ENCODE data around the gene APOE. TPM values are rescaled to one million over a fixed set of nuclear protein-coding genes. Genes with fewer than 3 reads are reported as not detected.

Gene APOE
- total and polyA plus RNA-seq, 2 of the 8 experiments (the other 6 are each of a cell fraction or from before 2014, with no cell fraction given) = 629 to 1,258 TPM

DNA sequence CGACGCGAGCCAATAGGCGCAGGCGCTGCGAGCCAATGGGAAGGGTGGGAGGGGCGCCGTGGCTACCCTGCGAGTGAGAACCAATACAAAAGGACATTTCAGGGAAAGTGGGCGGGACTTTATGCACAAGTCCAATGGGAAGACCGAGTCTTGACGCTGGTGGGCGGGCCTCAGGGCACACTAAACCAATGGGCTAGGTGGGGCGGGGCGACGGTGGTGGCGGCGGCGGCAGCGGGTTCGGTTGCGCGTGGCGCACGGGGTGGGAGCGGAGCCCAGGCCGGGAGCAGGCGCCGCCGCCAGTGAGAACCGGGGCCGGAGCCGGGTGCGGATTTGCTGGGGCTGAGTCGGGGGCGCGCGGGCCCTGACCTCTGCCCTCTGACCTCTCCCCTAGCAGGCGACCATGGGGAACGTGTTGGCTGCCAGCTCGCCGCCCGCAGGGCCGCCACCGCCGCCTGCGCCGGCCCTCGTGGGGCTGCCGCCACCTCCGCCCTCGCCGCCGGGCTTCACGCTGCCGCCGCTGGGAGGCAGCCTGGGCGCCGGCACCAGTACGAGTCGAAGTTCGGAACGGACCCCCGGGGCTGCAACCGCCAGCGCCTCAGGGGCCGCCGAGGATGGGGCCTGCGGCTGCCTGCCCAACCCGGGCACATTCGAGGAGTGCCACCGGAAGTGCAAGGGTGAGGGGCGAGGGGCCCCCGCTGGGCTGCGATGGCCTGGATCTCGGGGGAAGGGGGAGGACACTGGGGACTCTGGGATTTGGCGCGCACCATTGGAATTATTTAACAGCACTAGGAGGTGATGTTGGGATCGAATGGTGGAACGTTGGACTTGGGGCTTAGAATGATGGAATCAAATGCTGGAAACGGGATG is 14.3 kb upstream of the APOE start, which contains the start of gene TOMM40:
TSS of gene TOMM40 (plus strand) at position 239 of the 867 bp plus-strand sequence. CDS start at position 401, 162 bp downstream.
- H3K4me3 ChIP-seq (ENCODE audit: extremely low read depth in 1 of 4, insufficient read depth in 2 of 4, low read depth in 3 of 4, low read length in 4 of 4) = peak within 1 kb of the TSS; percentile 79 to 99 (median 94)
- H3K27me3 ChIP-seq (replicated peaks in 1 of 4; ENCODE audit: control insufficient read depth in 3 of 4, extremely low read depth in 1 of 4, insufficient read depth in 3 of 4, low read length in 3 of 4) = no peaks in the 10 kb centered on the region
- H2BK20ac ChIP-seq (ENCODE audit: low read length) = no peak within 1 kb of the TSS; the same call in 1 of the 2 replicates
- H3K79me2 ChIP-seq (ENCODE audit: control insufficient read depth in 1 of 2, insufficient read depth in 2 of 2, low read length in 2 of 2) = peaks cover 7 to 40% of the 10 kb centered on the region in 2 experiments
- peaks cover 29 to 56% (median 37%) of the 10 kb centered on the region in 4 experiments for H3K36me3 ChIP-seq (ENCODE audit: control insufficient read depth in 2 of 4, insufficient read depth in 4 of 4, low read length in 3 of 4)
- H2BK5ac ChIP-seq (ENCODE audit: low read depth, low read length) = peak within 1 kb of the TSS; percentile 71
- H3K4ac ChIP-seq (replicated peaks; ENCODE audit: insufficient read length, low read depth, low read length) = peak within 1 kb of the TSS; percentile 63
- H4K91ac ChIP-seq (replicated peaks; ENCODE audit: insufficient read length, low read length) = no peak within 1 kb of the TSS
- POLR2A ChIA-PET (ENCODE audit: partially characterized antibody) = interaction anchor here (0.9 to 9.8 kb wide), 18 partner anchors 7 to 794 kb away, joined by 3 to 247 read pairs (median 5); partner anchors contain the start of genes APOE, CLASRP, NECTIN2 and ZNF296
- peaks cover 23% of the 10 kb centered on the region for H3K79me1 ChIP-seq (ENCODE audit: low read depth, low read length)
- no peak for FAIRE-seq
- H4K20me1 ChIP-seq (replicated peaks in 1 of 2; ENCODE audit: control insufficient read depth in 1 of 2, insufficient read depth in 2 of 2, low read length in 2 of 2) = peaks cover 11 to 20% of the 10 kb centered on the region in 2 experiments
- H3K27ac ChIP-seq (ENCODE audit: low read depth, low read length) = peak within 1 kb of the TSS; percentile 90
- H2BK120ac ChIP-seq (replicated peaks; ENCODE audit: low read depth, low read length) = no peak within 1 kb of the TSS
- no peak within 1 kb of the TSS for H2AFZ ChIP-seq (ENCODE audit: low read length)
- no peak within 1 kb of the TSS for H3K14ac ChIP-seq (ENCODE audit: insufficient read length)
- H2BK15ac ChIP-seq (ENCODE audit: low read length) = no peak within 1 kb of the TSS
- H3K9me3 ChIP-seq (ENCODE audit: insufficient read depth in 2 of 2, low read depth in 1 of 2, low read length in 1 of 2) = no peaks in the 10 kb centered on the region
- CTCF ChIA-PET (ENCODE audit: partially characterized antibody) = interaction anchor here (1.7 to 2.1 kb wide), 2 partner anchors 13 to 17 kb away, joined by 5 to 7 read pairs; no protein-coding TSS in a partner anchor
- H3K4me2 ChIP-seq (ENCODE audit: insufficient read depth in 1 of 2, low read depth in 2 of 2, low read length in 2 of 2) = peak within 1 kb of the TSS; percentile 93 to 97
- H4K8ac ChIP-seq (ENCODE audit: extremely low read depth, insufficient read depth, low read length) = peak within 1 kb of the TSS; percentile 94; the same call in 1 of the 2 replicates
- H2BK12ac ChIP-seq (ENCODE audit: low read depth, low read length) = no peak within 1 kb of the TSS
- peak in 1 of 2 experiments; percentile 98 for DNase-seq (ENCODE audit: low read depth in 1 of 2, low spot score in 2 of 2)
- peak within 1 kb of the TSS; percentile 73 for H3K18ac ChIP-seq (ENCODE audit: extremely low read depth, low read length)
- H3K56ac ChIP-seq (replicated peaks; ENCODE audit: insufficient read length, low read depth, low read length) = peak within 1 kb of the TSS; percentile 52
- peaks cover 5 to 8% (median 7%) of the 10 kb centered on the region in 4 experiments for H3K4me1 ChIP-seq (replicated peaks in 1 of 4; ENCODE audit: control insufficient read depth in 3 of 4, insufficient read depth in 4 of 4, low read length in 3 of 4)
- peak within 1 kb of the TSS; percentile 88 to 97 (median 92) for H3K9ac ChIP-seq (replicated peaks in 1 of 4; ENCODE audit: extremely low read depth in 1 of 4, low read depth in 3 of 4, low read length in 3 of 4)
- peak within 1 kb of the TSS; percentile 14 for H4K5ac ChIP-seq (ENCODE audit: insufficient read length, low read depth, low read length)
- H3K23me2 ChIP-seq (ENCODE audit: low read depth, low read length) = peaks cover 17% of the 10 kb centered on the region
- WGBS, 2 experiments (ENCODE audit: extremely low coverage in 1 of 2, insufficient coverage in 1 of 2, insufficient read length in 1 of 2, insufficient replicate concordance in 2 of 2, low coverage in 1 of 2, low lambda C conversion rate in 2 of 2, missing lambda C conversion rate in 1 of 2) = 1% methylated on average over 40 of the region's 81 CpGs; no CpG with 5 or more reads in 1 of the 2 experiments
- no peak within 1 kb of the TSS for H3K23ac ChIP-seq (ENCODE audit: insufficient read length)
- 0 out of 2 replicates have a peak within 1 kb of the TSS, but pooled peaks have one; percentile 24 for H2AK5ac ChIP-seq (ENCODE audit: low read depth, low read length)
- peak; percentile 34 to 77 for TF ChIP-seq POLR2A (IDR thresholded peaks at IDR 0.05; ENCODE audit: control extremely low read depth in 1 of 2, low read depth in 2 of 2, low read length in 2 of 2)
- TF ChIP-seq TBP (IDR thresholded peaks at IDR 0.05; ENCODE audit: low read depth, low read length) = 0 out of 2 replicates have a peak, but pooled peaks have one; percentile 52
- TF ChIP-seq, protein P1, sequence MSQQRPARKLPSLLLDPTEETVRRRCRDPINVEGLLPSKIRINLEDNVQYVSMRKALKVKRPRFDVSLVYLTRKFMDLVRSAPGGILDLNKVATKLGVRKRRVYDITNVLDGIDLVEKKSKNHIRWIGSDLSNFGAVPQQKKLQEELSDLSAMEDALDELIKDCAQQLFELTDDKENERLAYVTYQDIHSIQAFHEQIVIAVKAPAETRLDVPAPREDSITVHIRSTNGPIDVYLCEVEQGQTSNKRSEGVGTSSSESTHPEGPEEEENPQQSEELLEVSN (IDR thresholded peaks at IDR 0.05) = no peak
- TF ChIP-seq CHD2 (IDR thresholded peaks at IDR 0.05; ENCODE audit: low read length) = peak; percentile 73
- peak; percentile 28 for TF ChIP-seq ASH2L (IDR thresholded peaks at IDR 0.05; ENCODE audit: low read length)
- TF ChIP-seq, protein P2, sequence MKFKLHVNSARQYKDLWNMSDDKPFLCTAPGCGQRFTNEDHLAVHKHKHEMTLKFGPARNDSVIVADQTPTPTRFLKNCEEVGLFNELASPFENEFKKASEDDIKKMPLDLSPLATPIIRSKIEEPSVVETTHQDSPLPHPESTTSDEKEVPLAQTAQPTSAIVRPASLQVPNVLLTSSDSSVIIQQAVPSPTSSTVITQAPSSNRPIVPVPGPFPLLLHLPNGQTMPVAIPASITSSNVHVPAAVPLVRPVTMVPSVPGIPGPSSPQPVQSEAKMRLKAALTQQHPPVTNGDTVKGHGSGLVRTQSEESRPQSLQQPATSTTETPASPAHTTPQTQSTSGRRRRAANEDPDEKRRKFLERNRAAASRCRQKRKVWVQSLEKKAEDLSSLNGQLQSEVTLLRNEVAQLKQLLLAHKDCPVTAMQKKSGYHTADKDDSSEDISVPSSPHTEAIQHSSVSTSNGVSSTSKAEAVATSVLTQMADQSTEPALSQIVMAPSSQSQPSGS (IDR thresholded peaks at IDR 0.05; ENCODE audit: low read length) = no peak
- no peak for TF ChIP-seq EGR1 (IDR thresholded peaks at IDR 0.05; ENCODE audit: borderline replicate concordance, low read depth, low read length)
- TF ChIP-seq POLR2AphosphoS5 (IDR thresholded peaks at IDR 0.05; ENCODE audit: low read depth, low read length) = peak; percentile 70; the same call in 1 of the 2 replicates
- peak; percentile 87 for TF ChIP-seq TAF1 (IDR thresholded peaks at IDR 0.05; ENCODE audit: low read depth, low read length)

All from H1 (cell line).